Sigmoid colon (tissue), 7 donors: ENCODE measurements around the gene ARRDC4. TPM values are rescaled to one million over a fixed set of nuclear protein-coding genes. Genes with fewer than 3 reads are reported as not detected.

ENCODE experiments used
- DNase-seq: peaks from one replicate; pipeline ENCODE4 v3.0.0-alpha.2; 2019
- H3K27ac ChIP-seq, 4 donors: fragments of 200-600 bp; sonication (generic); one replicate each; pipeline ENCODE4 v1.5.1; 2016 to 2019; ENCODE audit warnings: mild to moderate bottlenecking in 1 of 4
- H3K27me3 ChIP-seq, 3 donors: fragments of 200-600 bp; sonication (generic); one replicate each; pipeline ENCODE4 v1.5.1; 2019; ENCODE audit warnings: mild to moderate bottlenecking in 1 of 3
- H3K36me3 ChIP-seq, 4 donors: fragments of 200-600 bp; sonication (generic); one replicate each; pipeline ENCODE4 v1.5.1; 2016 to 2019
- H3K4me1 ChIP-seq, 4 donors: fragments of 200-600 bp; sonication (generic); one replicate each; pipeline ENCODE4 v1.5.1; 2017 to 2019
- H3K4me3 ChIP-seq, 4 donors: fragments of 200-600 bp; sonication (generic); one replicate each; pipeline ENCODE4 v1.5.1; 2017 to 2019; ENCODE audit warnings: mild to moderate bottlenecking in 2 of 4, moderate library complexity in 1 of 4
- H3K9me3 ChIP-seq, 4 donors: fragments of 200-600 bp in 3 of 4; sonication (generic) in 3 of 4; one replicate each; pipeline versions ENCODE4 v1.5.1 to v1.6.1; 2013 to 2019
- EP300 ChIP-seq, 4 donors: sonication (generic); formaldehyde crosslinking; IDR thresholded peaks; one replicate each; pipeline ENCODE4 v1.6.1; 2017; ENCODE audit warnings: antibody characterized with exemption in 4 of 4
- POLR2A ChIP-seq, 2 donors: fragments of 450-650 bp; IDR thresholded peaks; one replicate each; pipeline ENCODE4 v1.6.1; 2016; ENCODE audit warnings: antibody characterized with exemption in 2 of 2, mild to moderate bottlenecking in 2 of 2, moderate library complexity in 2 of 2
- POLR2AphosphoS5 ChIP-seq, 4 donors: sonication (generic); formaldehyde crosslinking; IDR thresholded peaks; one replicate each; pipeline ENCODE4 v1.6.1; 2017; ENCODE audit warnings: antibody characterized with exemption in 4 of 4
- WGBS, 2 donors: extraction: QIAGEN DNeasy Blood & Tissue Kit; methylation state at CpG; one replicate each; pipeline ENCODE4 v1.1.7; 2013; 5-methylcytosine and 5-hydroxymethylcytosine counted together
- intact Hi-C: fragments of 100-400 bp; cut with DNase I; formaldehyde crosslinking; loops from one replicate; pipeline ENCODE4 v1.15.1; 2023
- polyA plus RNA-seq, 3 donors: library from polyadenylated mRNA; stranded (reverse); fragments of 200-250 nt; gene quantifications; one replicate each; pipeline ENCODE4 v1.2.3, GENCODE V29; 2013
- total RNA-seq, 4 donors: library from RNA; depleted of rRNA; stranded (reverse); fragments of >200 nt; gene quantifications; one replicate each; pipeline ENCODE4 v1.1.0, GENCODE V29; 2016
- TF ChIP-seq, protein P1 (sequence below), 4 experiments: fragments of 450-650 bp in 3 of 4; fragments of 200-600 bp in 1 of 4; IDR thresholded peaks; one replicate each; pipeline ENCODE4 v1.5.1; 2016 to 2019; ENCODE audit warnings: antibody characterized with exemption in 4 of 4, mild to moderate bottlenecking in 3 of 4, moderate library complexity in 2 of 4
- donor health status: healthy with polysubstance abuse.
- donor health status: Bipolar disorder and iron deficiency.
- donor health status: healthy.

The ARRDC4 gene
- total and polyA plus RNA-seq, 7 donors: 26.4 to 205 (median 143) TPM

GRCh38 chr15:97941572-97941971 is 18.9 kb upstream of the ARRDC4 start:
- Histone ChIP-seq H3K4me3 (no peak overlapping the region), H3K36me3 (no peaks in the 10 kb centered on the region), H3K27me3 (no peaks in the 10 kb centered on the region), H3K9me3 (no peaks in the 10 kb centered on the region), H3K27ac (no peak overlapping the region), H3K4me1 (peaks cover 0 to 19% (median 8%) of the 10 kb centered on the region in 4 donors)
- no peak for TF ChIP-seq EP300 (IDR thresholded peaks at IDR 0.05)
- TF ChIP-seq, protein P1, sequence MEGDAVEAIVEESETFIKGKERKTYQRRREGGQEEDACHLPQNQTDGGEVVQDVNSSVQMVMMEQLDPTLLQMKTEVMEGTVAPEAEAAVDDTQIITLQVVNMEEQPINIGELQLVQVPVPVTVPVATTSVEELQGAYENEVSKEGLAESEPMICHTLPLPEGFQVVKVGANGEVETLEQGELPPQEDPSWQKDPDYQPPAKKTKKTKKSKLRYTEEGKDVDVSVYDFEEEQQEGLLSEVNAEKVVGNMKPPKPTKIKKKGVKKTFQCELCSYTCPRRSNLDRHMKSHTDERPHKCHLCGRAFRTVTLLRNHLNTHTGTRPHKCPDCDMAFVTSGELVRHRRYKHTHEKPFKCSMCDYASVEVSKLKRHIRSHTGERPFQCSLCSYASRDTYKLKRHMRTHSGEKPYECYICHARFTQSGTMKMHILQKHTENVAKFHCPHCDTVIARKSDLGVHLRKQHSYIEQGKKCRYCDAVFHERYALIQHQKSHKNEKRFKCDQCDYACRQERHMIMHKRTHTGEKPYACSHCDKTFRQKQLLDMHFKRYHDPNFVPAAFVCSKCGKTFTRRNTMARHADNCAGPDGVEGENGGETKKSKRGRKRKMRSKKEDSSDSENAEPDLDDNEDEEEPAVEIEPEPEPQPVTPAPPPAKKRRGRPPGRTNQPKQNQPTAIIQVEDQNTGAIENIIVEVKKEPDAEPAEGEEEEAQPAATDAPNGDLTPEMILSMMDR (IDR thresholded peaks at IDR 0.05): no peak
- TF ChIP-seq POLR2A (IDR thresholded peaks at IDR 0.05): no peak
- no peak for TF ChIP-seq POLR2AphosphoS5 (IDR thresholded peaks at IDR 0.05)
- intact Hi-C loops: no loop called here
- DNase-seq: no peak
- 97 to 99% methylated on average over 1 of the region's 1 CpG for WGBS, 2 donors

GRCh38 chr15:97944724-97945123 is 15.8 kb upstream of the ARRDC4 start:
- no peak overlapping the region for H3K27ac ChIP-seq
- DNase-seq: no peak
- H3K4me3 ChIP-seq: no peak overlapping the region
- intact Hi-C loops: no loop called here
- TF ChIP-seq POLR2AphosphoS5 (IDR thresholded peaks at IDR 0.05): no peak
- TF ChIP-seq, protein P1 (IDR thresholded peaks at IDR 0.05): no peak
- no peak for TF ChIP-seq POLR2A (IDR thresholded peaks at IDR 0.05)
- no peak for TF ChIP-seq EP300 (IDR thresholded peaks at IDR 0.05)
- peaks cover 0 to 19% (median 8%) of the 10 kb centered on the region in 4 donors for H3K4me1 ChIP-seq
- H3K27me3 ChIP-seq: no peaks in the 10 kb centered on the region
- WGBS, 2 donors: 77 to 89% methylated on average over 10 of the region's 10 CpGs
- no peaks in the 10 kb centered on the region for H3K9me3 ChIP-seq
- H3K36me3 ChIP-seq: no peaks in the 10 kb centered on the region

DNA sequence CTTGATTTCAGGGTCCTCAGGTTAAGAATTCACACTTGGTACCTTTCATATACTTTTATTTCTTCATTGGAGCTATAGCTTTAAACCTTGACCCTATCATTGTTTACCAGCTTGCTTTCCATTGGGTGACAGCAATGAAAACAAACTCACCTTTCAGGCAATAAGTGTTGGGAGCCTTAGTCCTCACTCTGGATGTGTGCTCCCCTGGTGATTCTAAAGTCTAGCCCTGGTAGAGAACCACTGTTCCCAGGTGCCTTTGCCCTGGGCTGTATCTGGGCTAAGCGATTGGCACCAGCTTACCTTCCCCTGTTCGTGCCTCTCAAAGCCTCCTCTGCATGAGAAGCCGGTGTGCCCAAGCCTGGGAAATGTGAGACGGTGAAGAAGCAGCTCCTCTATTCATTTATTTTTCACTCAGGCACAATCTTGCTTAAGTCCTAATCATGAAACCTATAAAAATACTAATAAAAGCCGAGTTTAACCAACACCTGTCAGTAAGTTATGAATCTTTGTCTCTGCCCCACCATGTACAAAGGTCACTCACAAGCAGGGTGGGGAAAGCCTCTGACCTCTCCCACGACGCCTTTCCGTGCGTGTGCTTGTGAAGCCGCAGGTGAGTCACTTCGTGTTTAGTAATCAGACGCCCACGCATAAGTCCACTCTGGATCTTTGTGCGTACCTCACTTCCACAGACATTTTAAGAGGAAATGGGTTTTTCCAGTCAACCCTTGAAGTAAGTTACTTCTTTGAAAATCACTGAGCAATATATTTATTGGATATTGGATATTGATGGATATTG is 12.8 kb upstream of the ARRDC4 start:
- intact Hi-C loops: no loop called here
- no peaks in the 10 kb centered on the region for H3K27me3 ChIP-seq
- no peak overlapping the region for H3K27ac ChIP-seq
- H3K9me3 ChIP-seq: no peaks in the 10 kb centered on the region
- TF ChIP-seq EP300 (IDR thresholded peaks at IDR 0.05): no peak
- TF ChIP-seq POLR2A (IDR thresholded peaks at IDR 0.05): no peak
- no peak for TF ChIP-seq POLR2AphosphoS5 (IDR thresholded peaks at IDR 0.05)
- TF ChIP-seq, protein P1 (IDR thresholded peaks at IDR 0.05): no peak
- no peak for DNase-seq
- H3K36me3 ChIP-seq: no peaks in the 10 kb centered on the region
- 18 to 71% methylated on average over 14 of the region's 14 CpGs for WGBS, 2 donors
- peaks cover 0 to 19% (median 8%) of the 10 kb centered on the region in 4 donors for H3K4me1 ChIP-seq
- H3K4me3 ChIP-seq: no peak overlapping the region

GRCh38 chr15:97953254-97953653 is 7.2 kb upstream of the ARRDC4 start:
- TF ChIP-seq POLR2AphosphoS5 (IDR thresholded peaks at IDR 0.05): no peak
- no peak for TF ChIP-seq POLR2A (IDR thresholded peaks at IDR 0.05)
- TF ChIP-seq, protein P1 (IDR thresholded peaks at IDR 0.05): no peak
- no peak for TF ChIP-seq EP300 (IDR thresholded peaks at IDR 0.05)
- no peaks in the 10 kb centered on the region for H3K36me3 ChIP-seq
- H3K27ac ChIP-seq: no peak overlapping the region
- no peaks in the 10 kb centered on the region for H3K4me1 ChIP-seq
- H3K4me3 ChIP-seq: no peak overlapping the region
- DNase-seq: no peak
- intact Hi-C loops: no loop called here
- WGBS, 2 donors: 85 to 89% methylated on average over 6 of the region's 6 CpGs
- no peaks in the 10 kb centered on the region for H3K9me3 ChIP-seq
- no peaks in the 10 kb centered on the region for H3K27me3 ChIP-seq
